Mesenteric fat pad (tissue), 1 donor: ENCODE measurements around the gene PEPD. TPM values are rescaled to one million over a fixed set of nuclear protein-coding genes. Genes with fewer than 3 reads are reported as not detected.
A peak's percentile ranks its signal among the peaks of the same experiment; 100 is the strongest.

ENCODE experiments used
- DNase-seq: peaks from one replicate; pipeline ENCODE4 v3.0.0-alpha.2; 2020; ENCODE audit warnings: low spot score
- total RNA-seq: library from RNA; stranded (reverse); fragmentation: NEBNext Ultra II Directional; extraction: Animal tissue kit (Norgen Biotek cat#: 25700); gene quantifications from one replicate; pipeline ENCODE4 v1.2.1, GENCODE V29; 2021
- donor health status: DM: yes; HTN: yes; CAD: no.

PEPD gene
- total RNA-seq, 1 donor from 2014 or later = 97.0 TPM

GRCh38 chr19:33476151-33476707 is 45.4 kb downstream of the PEPD start:
- no peak for DNase-seq

GRCh38 chr19:33473653-33474305 is 47.8 kb downstream of the PEPD start:
- DNase-seq = no peak

GRCh38 chr19:33472691-33473652 is 48.6 kb downstream of the PEPD start:
- DNase-seq = no peak

- DNase-seq = no peak
These were observed 49.4 kb downstream of the PEPD start for GRCh38 chr19:33472226-33472625.

GRCh38 chr19:33471111-33471996 is 50.2 kb downstream of the PEPD start:
- peak; percentile 65 for DNase-seq

GRCh38 chr19:33470686-33471085 is 50.9 kb downstream of the PEPD start:
- peak; percentile 64 for DNase-seq

GRCh38 chr19:33470040-33470330 is 51.6 kb downstream of the PEPD start:
- peak; percentile 71 for DNase-seq

- peak; percentile 72 for DNase-seq
These were observed 52.2 kb downstream of the PEPD start for GRCh38 chr19:33469171-33470039.

GRCh38 chr19:33468361-33469170 is 53.0 kb downstream of the PEPD start:
- peak; percentile 85 for DNase-seq

GRCh38 chr19:33467851-33468250 is 53.7 kb downstream of the PEPD start:
- peak; percentile 57 for DNase-seq

GRCh38 chr19:33465834-33466233 is 55.8 kb downstream of the PEPD start:
- no peak for DNase-seq

GRCh38 chr19:33465371-33465770 is 56.2 kb downstream of the PEPD start:
- DNase-seq = no peak

- no peak for DNase-seq
These were observed 56.9 kb downstream of the PEPD start for GRCh38 chr19:33464733-33465115.

- no peak for DNase-seq
These were observed 57.4 kb downstream of the PEPD start for GRCh38 chr19:33464010-33464732.

- no peak for DNase-seq
These were observed 58.4 kb downstream of the PEPD start for GRCh38 chr19:33463199-33463598.

GRCh38 chr19:33462112-33462791 is 59.3 kb downstream of the PEPD start:
- no peak for DNase-seq

GRCh38 chr19:33461256-33462111 is 60.1 kb downstream of the PEPD start:
- DNase-seq = peak; percentile 85
